GM21619 (cell line): ENCODE results near the gene ZNF326.

ENCODE experiments used
- ATAC-seq: cut with Tn5 transposase; IDR thresholded peaks from one replicate; pipeline ENCODE4 v1.9.1; 2021; ENCODE audit not compliant: unreplicated experiment

Gene ZNF326

DNA sequence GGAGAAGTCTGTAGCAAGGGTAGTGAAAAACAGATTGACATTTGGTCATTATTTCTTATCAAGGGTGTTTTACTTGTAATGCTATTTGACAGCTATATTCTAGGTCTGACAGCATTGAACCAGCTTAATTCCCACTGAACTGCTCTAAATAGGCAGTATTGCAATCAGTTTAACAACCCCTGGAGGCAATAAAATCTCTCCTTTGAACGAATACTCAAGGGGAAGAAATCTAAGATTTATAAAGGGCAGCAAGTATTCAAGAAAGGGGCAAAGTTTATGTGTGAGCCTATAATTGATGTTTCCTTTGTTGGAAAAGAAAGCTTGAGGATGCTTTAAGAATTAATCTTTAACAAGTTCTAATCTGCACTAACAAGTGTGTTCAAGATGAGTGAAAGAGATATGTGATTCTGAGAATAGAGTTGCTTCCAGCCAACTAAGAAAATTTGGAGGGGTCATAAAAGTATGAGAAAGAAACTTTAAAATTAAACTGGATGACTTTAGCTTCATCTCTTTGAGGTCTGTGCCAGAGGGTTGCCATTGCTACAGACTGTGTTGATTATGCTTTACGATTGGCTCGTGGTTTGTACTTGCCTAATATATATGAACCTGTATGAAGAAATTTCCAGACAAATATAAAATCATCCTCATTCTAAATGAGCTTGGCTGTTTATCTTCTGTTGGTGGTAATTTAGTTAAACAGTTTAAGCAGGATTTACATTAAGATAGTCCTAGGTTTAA, 72.5 kb downstream of the ZNF326 start:
- ATAC-seq, result no peak

- no peak for ATAC-seq
These were observed 73.8 kb downstream of the ZNF326 start for GRCh38 chr1:90068611-90069280.

GRCh38 chr1:90074137-90074536, 79.2 kb downstream of the ZNF326 start:
- ATAC-seq, result no peak

DNA sequence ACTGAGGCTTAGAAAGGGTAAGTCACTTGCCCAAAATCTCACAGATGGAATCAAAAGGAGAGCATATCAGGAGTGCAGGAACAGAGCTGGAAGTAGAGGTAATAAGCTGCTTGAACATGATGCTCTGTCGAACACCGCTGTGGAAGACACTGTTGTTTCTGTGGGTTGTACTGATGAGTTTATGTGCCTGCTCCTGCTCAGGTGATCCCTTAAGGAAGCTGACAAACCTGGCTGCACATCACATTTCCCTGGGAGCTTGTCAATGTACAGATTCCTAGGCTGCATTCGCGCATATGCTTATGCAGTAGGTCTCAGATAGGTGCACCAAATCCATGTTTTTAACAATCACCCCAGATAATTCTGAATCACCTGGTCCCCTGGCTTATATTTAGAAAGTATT, 79.7 kb downstream of the ZNF326 start:
- ATAC-seq, result no peak

DNA sequence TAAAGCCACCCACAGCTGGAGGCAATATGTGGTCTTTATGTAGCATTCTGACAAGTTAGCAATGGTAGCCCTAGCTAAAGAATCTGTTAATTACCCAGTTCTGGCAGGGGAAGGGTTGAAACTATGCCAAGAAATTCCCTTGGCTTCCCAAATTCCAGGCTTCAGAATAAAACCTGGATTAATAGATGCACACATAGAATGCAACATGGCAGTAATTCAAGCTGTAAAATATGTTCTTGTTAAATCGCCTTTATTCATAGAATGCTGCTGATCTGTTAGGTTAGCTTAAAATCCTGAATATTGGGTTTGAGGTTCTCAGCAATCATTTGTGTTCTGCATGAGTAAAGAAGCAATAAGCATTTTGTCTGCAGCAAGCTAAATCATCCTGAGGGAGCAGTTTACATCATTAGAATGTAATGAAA, 80.1 kb downstream of the ZNF326 start:
- ATAC-seq, result no peak

- ATAC-seq, result no peak
These were observed 89.1 kb downstream of the ZNF326 start for GRCh38 chr1:90083995-90084394.
